Kidney glomerular epithelial cell (primary cell): ENCODE data around the gene MRPS18A.
A peak's percentile ranks its signal among the peaks of the same experiment; 100 is the strongest.

Experiments used
- DNase-seq: peaks from one replicate; lab custom pipeline; 2025; lab: John Stamatoyannopoulos, UW

The MRPS18A gene

DNA sequence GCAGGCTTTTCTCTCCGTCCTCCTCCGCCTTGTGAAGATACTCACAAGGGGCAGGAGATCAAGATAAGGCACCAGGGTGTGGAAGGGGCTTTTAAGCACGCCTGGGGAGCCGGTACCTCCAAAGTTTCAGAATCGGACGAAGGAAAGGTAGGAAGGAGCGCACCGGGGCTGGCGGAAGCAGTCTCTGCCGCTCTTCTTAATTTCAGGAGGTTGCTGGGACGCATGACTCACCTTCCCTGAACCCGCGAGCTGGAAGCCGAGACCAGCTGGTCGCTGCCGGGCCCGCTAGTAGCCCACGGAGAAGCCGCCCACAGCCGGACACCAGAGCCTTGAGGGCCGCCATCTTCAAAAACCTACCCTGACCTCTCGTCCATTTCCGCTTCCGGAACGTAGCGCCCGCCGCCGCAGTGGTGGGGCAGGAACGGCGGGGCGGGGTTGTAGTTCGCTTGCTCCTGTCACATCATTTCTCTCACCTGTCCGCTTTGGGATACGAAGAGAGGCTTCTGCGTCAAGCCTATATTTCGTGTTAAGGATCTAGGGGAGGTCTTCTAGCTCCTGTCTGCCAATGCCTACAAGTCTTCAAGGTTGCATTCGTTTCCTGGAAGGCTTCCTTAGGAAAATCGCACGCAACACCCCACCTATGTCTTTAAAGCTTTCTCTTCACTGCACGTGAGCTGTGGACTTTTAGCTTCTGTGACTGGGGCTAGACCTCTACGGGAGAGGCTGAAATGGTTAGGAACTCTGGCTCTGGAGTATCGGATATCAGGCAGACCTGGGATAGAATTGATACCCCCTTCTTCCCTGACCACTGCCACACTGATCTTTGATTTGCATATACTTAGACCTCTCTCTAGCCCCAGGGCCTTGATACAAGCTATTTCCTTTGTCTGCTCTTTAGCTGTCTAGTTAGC lies at the start of gene MRPS18A:
TSS of gene MRPS18A (minus strand) at position 355 of the 911 bp plus-strand sequence. CDS start at position 343, 12 bp downstream.
- DNase-seq, result peak; percentile 79

- DNase-seq, result no peak
These were observed 49.3 kb upstream of the MRPS18A start for GRCh38 chr6:43736844-43737243.

GRCh38 chr6:43736211-43736786 lies 48.7 kb upstream of the MRPS18A start:
- DNase-seq, result no peak

- DNase-seq, result no peak
These were observed 48.1 kb upstream of the MRPS18A start for GRCh38 chr6:43735642-43736199.

GRCh38 chr6:43734294-43734665 lies 46.7 kb upstream of the MRPS18A start:
- DNase-seq, result no peak

GRCh38 chr6:43733471-43734293 lies 46.1 kb upstream of the MRPS18A start:
- DNase-seq, result no peak

DNA sequence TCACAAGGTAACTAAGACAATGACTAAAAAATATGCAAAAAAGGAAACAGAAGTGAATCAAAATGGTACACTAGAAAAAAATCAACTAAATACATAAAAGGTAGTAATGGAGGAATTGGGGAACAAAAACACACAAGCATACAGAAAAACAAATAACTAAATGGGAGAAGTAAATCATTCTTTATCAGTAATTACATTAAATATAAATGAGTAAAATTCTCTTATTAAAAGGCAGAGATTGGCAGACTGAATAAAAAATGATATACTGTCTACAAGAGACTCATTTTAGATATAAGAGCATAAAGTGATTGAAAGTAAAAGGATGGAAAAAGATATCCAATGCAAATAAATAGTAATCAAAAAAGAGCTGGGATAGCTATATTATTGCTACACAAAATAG lies 43.0 kb upstream of the MRPS18A start:
- no peak for DNase-seq

- DNase-seq, result no peak
These were observed 41.9 kb upstream of the MRPS18A start for GRCh38 chr6:43729537-43729936.

- DNase-seq, result no peak
These were observed 41.0 kb upstream of the MRPS18A start for GRCh38 chr6:43728586-43728985.

DNA sequence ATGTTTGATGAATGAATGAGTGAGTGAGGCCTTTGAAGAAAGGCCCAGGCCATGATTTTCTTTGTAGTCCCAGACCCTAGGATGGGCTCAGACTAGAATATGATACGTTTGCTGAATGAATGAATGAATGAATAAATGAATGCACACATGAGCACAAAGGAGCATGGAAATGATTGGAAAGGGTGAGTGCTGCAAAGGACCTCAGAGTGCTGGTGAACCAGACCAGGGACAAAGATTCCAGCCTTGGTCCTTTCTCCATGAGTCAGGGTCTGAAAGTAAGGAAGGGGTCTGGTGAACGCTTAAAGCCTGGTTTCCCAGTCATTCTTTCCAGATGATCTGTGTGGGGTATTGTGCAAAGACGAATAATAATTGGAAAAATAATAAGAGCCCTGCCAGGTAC lies 40.0 kb upstream of the MRPS18A start:
- DNase-seq, result no peak

- no peak for DNase-seq
These were observed 38.3 kb upstream of the MRPS18A start for GRCh38 chr6:43725643-43726580.

GRCh38 chr6:43724914-43725642 lies 37.5 kb upstream of the MRPS18A start:
- no peak for DNase-seq

DNA sequence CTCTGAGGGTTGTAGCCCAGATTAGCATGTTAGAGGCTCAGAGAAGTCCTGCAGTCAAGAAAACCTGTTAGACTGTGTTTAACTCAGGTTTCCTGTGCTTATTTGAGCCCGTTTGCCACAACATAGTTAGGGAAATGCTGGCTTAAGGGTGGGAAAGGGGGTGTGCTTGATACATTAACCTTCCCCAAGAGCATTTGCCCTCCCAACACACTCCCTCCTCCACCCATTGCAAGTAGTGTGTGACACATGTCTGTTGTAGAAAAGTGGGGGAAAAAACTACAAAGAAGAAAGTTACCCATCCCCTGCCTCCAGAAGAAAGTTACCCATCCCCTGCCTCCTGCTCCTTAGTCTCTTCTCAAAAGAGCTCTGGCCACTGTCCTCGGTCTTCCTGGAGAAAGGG lies 36.8 kb upstream of the MRPS18A start:
- no peak for DNase-seq

DNA sequence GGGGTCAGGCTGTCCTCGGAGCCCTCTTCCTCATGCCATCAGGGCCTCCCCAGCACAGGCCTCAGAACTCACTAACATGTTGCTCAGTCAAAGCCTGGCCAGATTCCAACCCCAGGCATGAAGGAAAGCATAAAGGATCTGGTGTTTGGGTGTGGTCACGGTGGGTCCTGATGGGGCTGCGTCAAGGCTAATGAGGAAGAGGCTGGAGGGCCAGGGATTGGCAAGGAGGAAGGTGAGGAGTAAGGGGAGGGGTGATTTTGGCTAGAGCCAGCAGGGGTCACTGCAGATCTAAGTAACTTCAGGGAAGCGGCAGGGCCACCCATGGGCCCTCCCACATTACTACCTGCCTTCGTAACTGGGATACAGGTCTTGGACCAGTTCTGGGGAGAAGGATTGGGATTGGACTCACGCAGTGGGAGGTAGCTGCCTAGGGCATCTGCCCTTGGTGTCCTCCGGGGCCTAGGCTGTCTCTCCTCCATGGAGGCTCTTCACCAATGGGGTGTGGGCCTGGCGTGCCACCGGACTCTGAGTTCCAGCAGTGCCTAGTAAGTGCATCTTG lies 36.2 kb upstream of the MRPS18A start:
- DNase-seq, result peak; percentile 44

DNA sequence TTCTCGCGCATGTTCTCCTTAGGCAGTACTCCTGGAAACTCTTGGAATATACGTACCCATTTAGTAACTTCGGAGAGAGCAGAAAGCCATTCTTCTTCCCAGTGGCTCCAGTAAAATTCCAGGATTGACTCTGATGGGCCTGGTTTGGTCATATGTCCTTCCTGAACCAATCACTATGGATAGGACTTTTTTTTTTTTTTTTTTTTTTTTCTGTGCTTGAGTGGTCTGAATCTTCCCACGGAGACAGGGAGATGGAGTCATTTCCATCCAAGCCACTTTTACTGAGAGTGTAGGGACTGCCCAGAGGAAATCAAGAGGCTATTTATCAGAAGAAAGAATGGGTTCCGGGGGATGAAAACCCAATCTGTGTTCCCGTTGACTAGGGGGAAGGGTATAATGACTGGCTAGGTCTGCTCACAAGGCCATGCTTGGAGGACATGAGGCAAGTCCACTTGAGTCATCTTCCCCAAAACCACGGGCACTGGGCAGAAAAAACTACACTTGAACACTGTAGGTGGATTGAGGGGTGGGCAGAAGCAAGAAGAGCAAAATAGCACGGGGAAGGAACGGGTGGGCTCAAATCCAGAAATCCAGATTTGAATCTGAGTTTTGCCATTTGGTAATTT lies 35.4 kb upstream of the MRPS18A start:
- no peak for DNase-seq

- no peak for DNase-seq
These were observed 33.4 kb upstream of the MRPS18A start for GRCh38 chr6:43720999-43721398.

GRCh38 chr6:43719511-43719910 lies 31.9 kb upstream of the MRPS18A start:
- DNase-seq, result no peak

DNA sequence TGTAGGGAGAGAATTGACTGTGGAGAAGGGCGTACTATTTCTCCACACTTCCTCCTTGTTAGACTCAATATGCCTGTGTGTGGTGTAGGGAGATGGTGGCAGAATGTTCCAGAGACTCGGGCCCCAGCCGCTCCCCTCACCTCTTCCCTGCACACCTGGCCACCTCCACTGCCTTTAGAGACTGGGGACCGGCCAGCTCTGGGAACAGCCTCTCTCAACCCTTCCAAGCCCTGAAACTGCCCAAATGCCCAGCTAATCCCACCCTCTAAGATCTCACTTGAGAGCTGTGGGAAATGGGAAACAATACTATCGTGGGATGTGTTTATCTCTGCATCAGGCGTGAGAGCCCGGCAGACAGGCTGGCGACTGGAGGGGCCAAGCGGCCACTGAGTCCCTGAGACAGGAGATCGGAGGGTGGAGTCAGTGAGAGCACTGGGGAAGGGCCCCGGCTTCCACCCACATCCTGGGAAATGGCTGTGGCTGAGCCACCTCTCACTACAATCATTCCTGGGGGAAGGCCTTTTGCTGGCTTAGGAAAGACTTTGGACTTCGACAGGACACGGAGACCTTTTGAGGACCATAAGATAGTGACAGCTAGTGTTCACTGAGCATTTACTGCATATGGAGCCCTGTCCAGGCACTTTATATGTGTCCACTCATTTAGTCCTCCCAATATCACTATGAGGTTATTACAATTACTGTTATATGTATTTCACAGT lies 31.0 kb upstream of the MRPS18A start:
- no peak for DNase-seq

DNA sequence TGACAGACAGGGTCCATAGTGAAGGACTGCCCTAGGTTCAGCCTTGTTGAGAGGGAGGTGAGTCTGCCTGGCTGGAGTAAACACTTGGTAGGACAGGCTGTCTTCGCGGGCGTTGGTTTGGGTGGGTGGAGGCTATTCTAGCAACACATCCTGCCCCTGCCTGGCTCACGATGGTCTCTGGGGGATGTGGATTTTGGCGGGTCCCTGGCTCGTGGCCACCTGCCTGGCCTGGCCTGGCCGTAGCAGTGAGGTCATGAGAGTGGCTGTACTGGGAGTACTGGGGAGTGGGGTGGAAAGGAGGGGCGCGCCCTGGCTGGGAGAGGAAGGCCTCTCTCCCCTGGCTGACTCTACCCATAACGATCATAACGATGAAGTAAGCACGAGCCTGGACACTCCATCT lies 30.2 kb upstream of the MRPS18A start:
- no peak for DNase-seq
